Transverse colon (tissue), 4 donors: ENCODE data around the gene EHD4.

Source experiments
- CTCF ChIP-seq, 5 experiments: fragments of 200-600 bp in 3 of 5; fragments of 450-650 bp in 2 of 5; sonication (generic) in 3 of 5; IDR thresholded peaks; 1 replicate in 2 of 5; 2 replicates in 3 of 5; pipeline ENCODE4 v1.5.1; 2016 to 2017; ENCODE audit warnings: antibody characterized with exemption in 5 of 5, inconsistent platforms in 3 of 5, mild to moderate bottlenecking in 2 of 5, moderate library complexity in 1 of 5
- EP300 ChIP-seq: sonication (generic); formaldehyde crosslinking; IDR thresholded peaks from one replicate; pipeline ENCODE4 v1.6.1; 2017; ENCODE audit warnings: antibody characterized with exemption, low read depth
- POLR2A ChIP-seq: fragments of 450-650 bp; IDR thresholded peaks from one replicate; pipeline ENCODE4 v1.6.1; 2016; ENCODE audit warnings: antibody characterized with exemption, mild to moderate bottlenecking, moderate library complexity
- POLR2AphosphoS5 ChIP-seq, 3 donors: sonication (generic); formaldehyde crosslinking; IDR thresholded peaks; one replicate each; pipeline ENCODE4 v1.6.1; 2016; ENCODE audit warnings: antibody characterized with exemption in 3 of 3

GRCh38 chr15:41880156-41880877, 92.0 kb downstream of the EHD4 start:
- no peak for TF ChIP-seq CTCF (IDR thresholded peaks at IDR 0.05)
- TF ChIP-seq POLR2A = no peak
- no peak for TF ChIP-seq EP300
- TF ChIP-seq POLR2AphosphoS5 (IDR thresholded peaks at IDR 0.05) = no peak
